Activated CD4-positive, alpha-beta T cell treated with anti-CD3 and anti-CD28 coated beads for 1 hour (primary cell): Measurements from ENCODE around the gene LMCD1.

Source experiments
- DNase-seq: peaks from one replicate; pipeline ENCODE4 v3.0.0-alpha.2; 2020

Gene LMCD1

GRCh38 chr3:8484409-8485140 lies 17.0 kb upstream of the LMCD1 start:
- DNase-seq, result no peak

GRCh38 chr3:8485141-8485870 lies 16.3 kb upstream of the LMCD1 start:
- no peak for DNase-seq

- DNase-seq, result no peak
These were observed 15.7 kb upstream of the LMCD1 start for GRCh38 chr3:8485943-8486342.

- no peak for DNase-seq
These were observed 15.2 kb upstream of the LMCD1 start for GRCh38 chr3:8486434-8486833.

- DNase-seq, result no peak
These were observed 14.7 kb upstream of the LMCD1 start for GRCh38 chr3:8486936-8487335.

- no peak for DNase-seq
These were observed 13.2 kb upstream of the LMCD1 start for GRCh38 chr3:8488411-8488810.

- DNase-seq, result no peak
These were observed 12.7 kb upstream of the LMCD1 start for GRCh38 chr3:8488877-8489276.

- no peak for DNase-seq
These were observed 12.3 kb upstream of the LMCD1 start for GRCh38 chr3:8489278-8489792.

- no peak for DNase-seq
These were observed 11.5 kb upstream of the LMCD1 start for GRCh38 chr3:8490079-8490552.

- no peak for DNase-seq
These were observed 10.1 kb upstream of the LMCD1 start for GRCh38 chr3:8491271-8492144.

- DNase-seq, result no peak
These were observed 8.7 kb upstream of the LMCD1 start for GRCh38 chr3:8492744-8493511.

GRCh38 chr3:8493744-8494143 lies 7.9 kb upstream of the LMCD1 start:
- DNase-seq, result no peak

GRCh38 chr3:8494327-8494726 lies 7.3 kb upstream of the LMCD1 start:
- no peak for DNase-seq

- no peak for DNase-seq
These were observed 4.0 kb upstream of the LMCD1 start for GRCh38 chr3:8497582-8497981.

GRCh38 chr3:8499181-8499611 lies 2.4 kb upstream of the LMCD1 start:
- DNase-seq, result no peak

- no peak for DNase-seq
These were observed 1.2 kb upstream of the LMCD1 start for GRCh38 chr3:8500319-8500988.

GRCh38 chr3:8500989-8501370 lies 643 bp upstream of the LMCD1 start:
- no peak for DNase-seq

GRCh38 chr3:8503461-8503860 lies 1.8 kb downstream of the LMCD1 start:
- DNase-seq, result no peak

- no peak for DNase-seq
These were observed 2.4 kb downstream of the LMCD1 start for GRCh38 chr3:8503871-8504610.

GRCh38 chr3:8504611-8504973 lies 3.0 kb downstream of the LMCD1 start:
- no peak for DNase-seq

GRCh38 chr3:8505621-8506020 lies 4.0 kb downstream of the LMCD1 start:
- no peak for DNase-seq
